GM12874 (cell line): ENCODE data around the gene NCSTN.

Experiments used
- TF ChIP-seq, protein P1 (sequence below): IDR thresholded peaks from 2 replicates; pipeline ENCODE4 v1.5.1; 2011; ENCODE audit warnings: low read depth, mild to moderate bottlenecking, control low read depth, low read length, moderate library complexity; ENCODE audit not compliant: insufficient read depth

Gene NCSTN

GRCh38 chr1:160340146-160340545, 3.0 kb upstream of the NCSTN start:
- TF ChIP-seq, protein P1, sequence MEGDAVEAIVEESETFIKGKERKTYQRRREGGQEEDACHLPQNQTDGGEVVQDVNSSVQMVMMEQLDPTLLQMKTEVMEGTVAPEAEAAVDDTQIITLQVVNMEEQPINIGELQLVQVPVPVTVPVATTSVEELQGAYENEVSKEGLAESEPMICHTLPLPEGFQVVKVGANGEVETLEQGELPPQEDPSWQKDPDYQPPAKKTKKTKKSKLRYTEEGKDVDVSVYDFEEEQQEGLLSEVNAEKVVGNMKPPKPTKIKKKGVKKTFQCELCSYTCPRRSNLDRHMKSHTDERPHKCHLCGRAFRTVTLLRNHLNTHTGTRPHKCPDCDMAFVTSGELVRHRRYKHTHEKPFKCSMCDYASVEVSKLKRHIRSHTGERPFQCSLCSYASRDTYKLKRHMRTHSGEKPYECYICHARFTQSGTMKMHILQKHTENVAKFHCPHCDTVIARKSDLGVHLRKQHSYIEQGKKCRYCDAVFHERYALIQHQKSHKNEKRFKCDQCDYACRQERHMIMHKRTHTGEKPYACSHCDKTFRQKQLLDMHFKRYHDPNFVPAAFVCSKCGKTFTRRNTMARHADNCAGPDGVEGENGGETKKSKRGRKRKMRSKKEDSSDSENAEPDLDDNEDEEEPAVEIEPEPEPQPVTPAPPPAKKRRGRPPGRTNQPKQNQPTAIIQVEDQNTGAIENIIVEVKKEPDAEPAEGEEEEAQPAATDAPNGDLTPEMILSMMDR: no peak

GRCh38 chr1:160340866-160341265, 2.3 kb upstream of the NCSTN start:
- TF ChIP-seq, protein P1: no peak

DNA sequence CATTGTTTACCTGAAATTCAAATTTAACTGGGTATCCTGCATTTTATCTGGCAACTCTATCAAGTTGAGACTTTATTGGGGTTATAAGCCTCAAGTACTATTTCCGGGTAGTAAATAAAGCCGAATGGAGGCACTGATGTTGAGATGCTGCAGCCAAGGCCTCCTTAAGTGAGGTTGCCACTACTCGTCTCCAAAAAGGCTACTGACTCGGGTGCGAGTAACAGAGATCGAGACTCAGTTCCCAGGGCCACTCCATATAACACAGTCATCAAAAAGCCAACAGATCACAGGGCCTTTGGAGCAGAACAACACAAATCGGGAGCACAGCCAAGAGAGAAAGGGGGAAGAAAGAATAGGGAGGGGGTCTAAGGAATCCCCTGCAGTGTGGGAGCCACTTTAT, 657 bp upstream of the NCSTN start:
- TF ChIP-seq, protein P1: no peak

GRCh38 chr1:160344241-160344640, 1.1 kb downstream of the NCSTN start:
- TF ChIP-seq, protein P1: no peak

GRCh38 chr1:160344936-160345335, 1.8 kb downstream of the NCSTN start:
- TF ChIP-seq, protein P1: no peak

- TF ChIP-seq, protein P1: no peak
Measured at GRCh38 chr1:160346463-160346862, 3.3 kb downstream of the NCSTN start.

DNA sequence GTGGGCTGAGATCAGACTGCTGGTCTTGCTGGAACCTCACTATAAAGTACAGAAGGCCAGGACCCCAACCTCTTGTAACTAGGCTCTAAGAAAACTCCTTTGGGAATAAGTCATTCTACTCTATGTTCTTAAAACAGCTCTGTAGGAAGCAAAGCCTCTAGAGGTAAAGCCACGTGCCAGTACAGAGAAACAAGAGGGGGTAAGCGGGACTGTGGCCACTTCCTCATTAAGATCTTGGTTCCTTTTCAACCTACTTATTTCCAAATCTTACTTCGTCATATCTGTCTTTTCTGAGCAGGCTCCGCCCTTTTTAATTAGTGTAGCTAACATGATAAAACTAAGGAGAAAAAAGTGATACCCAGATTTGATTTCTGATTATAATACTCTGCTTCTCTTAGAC, 3.8 kb downstream of the NCSTN start:
- TF ChIP-seq, protein P1: no peak

DNA sequence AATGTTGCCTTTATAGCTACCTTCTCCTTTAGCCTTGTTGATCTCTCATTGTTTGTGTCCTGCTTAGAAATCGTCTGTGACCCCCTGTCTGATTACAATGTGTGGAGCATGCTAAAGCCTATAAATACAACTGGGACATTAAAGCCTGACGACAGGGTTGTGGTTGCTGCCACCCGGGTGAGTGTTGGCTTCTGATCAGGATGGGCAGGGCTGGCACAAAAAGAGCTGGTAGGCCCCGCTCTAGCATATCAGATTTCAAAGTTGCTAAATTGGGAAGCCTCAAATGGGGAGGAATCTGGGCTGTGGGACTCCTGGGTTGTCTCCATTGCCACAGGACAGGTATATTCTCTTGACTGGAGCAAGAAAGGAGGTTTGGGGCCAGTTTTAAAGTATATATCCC, 8.4 kb downstream of the NCSTN start:
- TF ChIP-seq, protein P1: no peak
